ENCODE data around the gene ZFP36L2. TPM values are rescaled to one million over a fixed set of nuclear protein-coding genes. Genes with fewer than 3 reads are reported as not detected.
A peak's percentile ranks its signal among the peaks of the same experiment; 100 is the strongest.
"Not testable (repeated sequence)": the region's sequence is repeated elsewhere in the genome, so short reads cannot be mapped to it uniquely, and the experiment has no call there.

The ZFP36L2 gene
- total RNA-seq, 2 donors from 2014 or later, result 64.0 to 82.1 TPM

DNA sequence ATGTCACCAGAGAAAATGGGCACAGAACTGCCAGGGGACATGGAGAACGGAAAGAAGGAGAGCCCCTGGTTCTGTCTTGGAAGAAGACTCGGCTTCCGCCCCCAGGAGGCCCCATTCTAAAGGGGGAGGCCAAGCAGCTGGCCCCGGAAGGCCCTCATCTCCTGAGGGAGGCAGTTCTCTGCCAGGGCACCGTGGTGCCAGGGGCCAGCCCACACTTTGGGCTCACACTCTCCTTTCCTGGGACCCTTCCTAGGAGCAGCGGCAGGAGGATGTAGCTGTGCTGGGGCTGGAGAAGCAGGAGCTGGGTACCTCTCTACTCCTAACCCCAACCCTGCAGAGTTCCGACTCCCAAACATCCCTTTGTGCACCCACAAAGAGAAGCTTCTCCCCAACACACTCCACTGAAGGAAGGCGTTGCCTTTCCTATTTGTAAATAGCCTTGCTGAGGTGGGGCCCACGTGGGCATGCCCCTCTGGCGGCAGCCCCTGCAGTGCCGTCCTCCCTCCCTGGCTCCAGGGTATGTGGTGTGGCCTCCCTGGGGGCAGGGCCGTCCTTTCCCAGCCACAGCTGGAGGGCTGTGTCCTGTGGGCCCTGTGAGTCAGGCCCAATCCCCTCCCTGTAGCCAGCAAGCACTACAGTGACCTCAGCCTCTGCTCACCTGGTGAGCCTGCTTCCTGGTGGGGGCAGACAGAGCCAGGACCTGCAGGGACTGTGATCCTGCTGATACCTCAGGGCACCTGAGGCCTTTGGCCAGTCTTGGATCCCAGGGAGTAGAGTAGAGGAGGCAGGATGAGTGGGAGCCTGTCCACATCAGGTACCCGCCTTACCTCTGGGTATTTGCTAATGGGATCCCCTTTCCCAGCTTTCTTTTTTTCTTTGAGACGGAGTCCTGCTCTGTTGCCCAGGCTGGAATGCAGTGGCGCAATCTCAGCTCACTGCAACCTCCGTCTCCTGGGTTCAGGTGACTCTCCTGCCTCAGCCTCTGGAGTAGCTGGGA lies 26.6 kb downstream of the ZFP36L2 start:
- no peak for DNase-seq
- peak in 1 of 2 donors; percentile 12 for ATAC-seq
- intact Hi-C loops (cut with DNase I), result no loop called here

- intact Hi-C loops (cut with DNase I), result no loop called here
- ATAC-seq (no peak), DNase-seq (no peak)
Observed at GRCh38 chr2:43198263-43198662, 28.1 kb downstream of the ZFP36L2 start.

- DNase-seq, result no peak
- intact Hi-C loops (cut with DNase I), result no loop called here
- ATAC-seq, result no peak
Observed at GRCh38 chr2:43197588-43197896, 28.9 kb downstream of the ZFP36L2 start.

DNA sequence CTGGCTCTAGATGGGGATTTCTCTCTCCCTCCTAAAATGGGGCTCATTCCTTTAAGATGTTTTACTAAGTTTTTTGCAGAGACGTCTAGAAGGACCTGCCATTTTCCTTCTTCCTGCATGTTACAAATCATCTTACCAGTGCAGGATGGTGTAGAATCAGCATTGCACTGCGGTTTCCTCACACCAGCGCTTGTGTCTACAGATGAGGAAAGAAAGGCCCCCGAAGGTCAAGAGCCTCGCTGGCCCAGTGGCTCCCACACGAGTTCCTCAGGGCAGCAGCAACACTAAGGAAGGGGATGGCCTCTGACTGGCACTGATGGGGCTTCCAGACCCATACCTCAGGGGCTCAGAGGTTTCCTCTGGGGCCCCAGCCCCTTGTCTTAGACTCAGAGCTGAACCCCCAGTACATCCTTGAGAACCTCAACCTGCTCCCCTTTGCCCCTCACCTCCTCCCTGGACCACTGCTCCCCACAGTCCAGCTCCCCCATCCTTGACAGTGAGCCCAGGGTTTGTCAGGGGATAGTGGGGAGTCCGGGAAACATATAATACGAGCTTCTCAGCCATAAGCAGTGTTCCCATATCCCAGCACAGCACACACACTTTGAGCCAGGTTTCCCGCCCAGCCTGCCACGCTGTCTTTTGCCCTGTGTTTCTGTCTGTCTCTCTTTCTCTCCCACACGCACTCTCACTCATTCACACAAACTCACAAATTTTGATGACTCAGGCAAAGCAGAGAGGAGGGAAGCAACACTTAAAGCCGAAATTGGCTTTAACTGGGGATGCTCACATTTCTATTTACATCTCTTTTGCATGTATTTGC lies 29.4 kb downstream of the ZFP36L2 start:
- intact Hi-C loops (cut with DNase I), result no loop called here
- no peak for DNase-seq
- no peak for ATAC-seq

GRCh38 chr2:43194121-43194869 lies 32.1 kb downstream of the ZFP36L2 start:
- DNase-seq, result no peak
- no peak for ATAC-seq
- intact Hi-C loops (cut with DNase I), result no loop called here

- intact Hi-C loops (cut with DNase I), result no loop called here
- DNase-seq, result no peak
- no peak for ATAC-seq
Observed at GRCh38 chr2:43193652-43194120, 32.7 kb downstream of the ZFP36L2 start.

GRCh38 chr2:43192744-43193651 lies 33.4 kb downstream of the ZFP36L2 start:
- DNase-seq (no peak), ATAC-seq (no peak)
- intact Hi-C loops (cut with DNase I), result no loop called here

GRCh38 chr2:43191947-43192516 lies 34.4 kb downstream of the ZFP36L2 start:
- DNase-seq (no peak), ATAC-seq (no peak)
- intact Hi-C loops (cut with DNase I), result no loop called here

DNA sequence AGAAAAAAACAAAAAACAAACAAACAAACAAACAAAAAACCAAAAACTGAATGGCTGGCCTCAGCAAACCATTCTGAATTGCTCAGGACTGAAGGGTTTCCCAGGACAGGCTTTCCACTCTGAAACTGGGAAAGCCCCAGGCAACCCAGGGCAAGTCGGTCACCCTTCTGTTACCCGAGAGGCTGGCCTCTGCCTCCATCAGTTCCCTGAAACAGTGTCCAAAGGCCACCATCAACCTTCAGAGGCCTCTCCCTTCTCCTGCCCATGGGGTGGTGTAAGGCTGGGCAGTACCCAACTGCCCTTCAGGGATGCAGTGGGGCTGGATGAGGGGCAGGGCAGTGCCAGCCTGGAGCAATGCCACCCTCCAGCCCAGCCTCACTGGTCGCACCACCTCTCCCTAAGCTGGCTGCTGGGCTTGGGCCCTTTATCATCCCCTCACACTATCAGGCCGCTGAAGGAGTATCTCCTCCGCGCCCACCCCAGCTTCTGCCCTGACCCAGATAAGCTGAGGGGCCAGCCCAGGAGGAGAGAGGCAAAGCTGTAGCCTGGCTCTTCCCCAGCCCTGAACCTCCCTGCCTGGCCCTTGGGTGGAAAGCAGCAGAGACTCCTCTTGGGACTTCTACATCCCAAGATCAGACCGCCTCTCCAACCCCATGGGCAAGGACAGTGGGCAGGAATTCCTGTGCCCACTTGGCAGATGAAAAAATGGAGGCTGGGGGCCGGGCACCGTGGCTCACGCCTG lies 35.9 kb downstream of the ZFP36L2 start:
- DNase-seq (no peak), ATAC-seq (peak in 1 of 2 donors; percentile 21)
- intact Hi-C loops (cut with DNase I), result no loop called here

DNA sequence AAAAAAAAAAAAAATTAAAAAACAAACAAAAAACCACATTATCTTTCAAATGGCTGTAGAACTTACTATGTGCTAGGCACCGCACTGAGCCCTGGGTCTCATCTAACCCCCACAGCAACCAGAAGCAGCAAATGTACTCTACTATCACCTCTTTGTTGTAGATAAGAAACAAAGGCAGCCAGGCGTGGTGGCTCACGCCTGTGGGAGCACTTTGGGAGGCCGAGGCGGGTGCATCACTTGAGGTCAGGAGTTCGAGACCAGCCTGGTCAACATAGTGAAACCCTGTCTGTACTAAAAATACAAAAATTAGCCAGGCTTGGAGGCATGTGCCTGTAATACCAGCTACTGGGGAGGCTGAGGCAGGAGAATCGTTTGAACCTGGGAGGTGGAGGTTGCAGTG lies 36.5 kb downstream of the ZFP36L2 start:
- intact Hi-C loops (cut with DNase I); DNase-seq; ATAC-seq: not testable (repeated sequence)

DNA sequence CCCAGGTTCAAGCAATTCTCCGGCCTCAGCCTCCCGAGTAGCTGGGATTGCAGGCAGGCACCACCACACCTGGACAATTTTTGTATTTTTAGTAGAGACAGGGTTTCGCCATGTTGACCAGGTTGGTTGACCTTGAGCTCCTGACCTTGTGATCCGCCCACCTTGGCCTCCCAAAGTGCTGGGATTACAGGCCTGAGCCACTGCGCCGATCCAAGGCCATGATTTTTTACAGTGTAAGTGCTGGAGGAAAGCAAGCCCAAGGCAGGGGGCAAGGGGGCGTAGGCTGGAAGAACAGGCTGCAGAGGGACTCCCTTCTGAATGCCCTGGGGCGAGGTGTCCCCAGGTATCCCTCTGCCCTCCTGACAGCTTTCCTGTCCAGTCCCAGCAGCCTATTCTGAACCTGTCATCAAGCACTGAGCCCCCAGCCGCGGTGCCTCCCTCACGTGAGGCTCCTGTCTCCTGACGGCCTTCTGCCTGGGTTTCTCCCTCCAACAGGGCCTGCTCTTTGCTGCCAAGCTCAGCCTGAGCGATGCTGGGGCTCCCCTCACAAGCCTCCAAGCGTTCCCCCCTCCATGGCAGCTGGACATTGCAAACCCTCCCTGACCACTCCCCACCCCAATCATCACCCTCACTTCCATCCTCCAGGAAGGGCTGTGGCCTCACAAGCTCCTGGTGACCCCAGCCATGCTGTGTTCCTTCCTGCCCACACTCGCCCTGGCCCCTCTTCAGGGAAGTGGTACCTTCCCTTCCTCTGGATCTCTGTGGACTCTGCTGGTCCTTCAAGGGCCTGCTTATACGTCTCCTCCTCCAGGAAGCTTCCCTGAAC lies 37.6 kb downstream of the ZFP36L2 start:
- intact Hi-C loops (cut with DNase I), result no loop called here
- no peak for ATAC-seq
- DNase-seq, result no peak

DNA sequence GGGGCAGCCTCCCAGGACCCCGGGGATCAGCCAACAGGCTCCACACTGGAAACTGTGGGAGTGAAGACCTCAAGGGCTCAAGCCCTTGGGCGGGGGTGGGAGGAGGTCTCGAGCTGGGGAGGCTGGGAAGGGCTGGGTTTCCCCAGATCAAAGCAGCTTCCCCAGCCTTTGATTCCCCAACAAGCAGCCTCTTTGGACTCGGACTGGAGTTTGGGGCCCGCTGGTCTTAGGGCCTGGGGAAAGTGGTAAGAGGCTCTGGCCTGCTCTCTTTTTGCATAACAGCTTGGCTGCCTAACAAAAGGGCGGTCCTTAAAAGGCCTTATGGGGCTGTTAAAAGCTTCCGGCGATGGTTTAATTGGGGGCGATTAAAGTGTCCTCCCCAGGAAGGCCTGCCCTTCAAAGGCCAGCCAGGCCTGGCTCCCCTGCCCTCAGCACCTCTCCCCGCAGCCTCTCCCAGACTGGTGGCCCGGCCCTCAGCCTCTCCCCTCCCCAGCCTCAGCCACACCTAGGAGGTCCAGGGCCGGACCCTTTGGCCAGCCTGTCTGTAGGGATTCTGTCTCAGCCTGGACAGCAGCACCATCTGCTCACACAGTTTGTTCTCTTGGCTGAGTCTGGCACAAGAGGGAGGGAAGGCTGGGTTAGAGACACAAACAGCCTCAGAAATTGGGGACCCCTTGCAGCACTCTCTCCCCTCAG lies 39.6 kb downstream of the ZFP36L2 start:
- DNase-seq, result no peak
- ATAC-seq, result peak; percentile 14 to 60
- intact Hi-C loops (cut with DNase I), result no loop called here

DNA sequence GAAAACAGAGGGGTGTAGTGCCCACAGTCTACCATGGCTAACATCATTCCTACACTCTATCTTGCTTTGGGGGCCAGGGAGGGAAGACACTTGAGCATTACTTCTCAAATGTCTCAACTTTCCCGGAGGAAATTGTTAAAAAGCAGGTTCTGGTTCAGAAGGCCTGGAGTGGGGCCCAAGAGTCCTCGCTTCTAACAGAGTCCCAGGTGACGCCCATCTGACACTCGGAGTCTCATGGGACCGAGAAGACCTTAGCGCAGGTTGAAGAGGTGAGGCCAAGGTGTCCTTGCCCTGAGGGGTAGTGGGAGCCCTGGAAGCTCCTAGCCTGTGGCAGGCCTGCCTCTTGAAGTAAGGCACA lies 40.1 kb downstream of the ZFP36L2 start:
- DNase-seq (no peak), ATAC-seq (no peak)
- intact Hi-C loops (cut with DNase I), result no loop called here

GRCh38 chr2:43185146-43185545 lies 41.3 kb downstream of the ZFP36L2 start:
- intact Hi-C loops (cut with DNase I), result no loop called here
- DNase-seq (no peak), ATAC-seq (no peak)

GRCh38 chr2:43184339-43184895 lies 42.0 kb downstream of the ZFP36L2 start:
- no peak for DNase-seq
- no peak for ATAC-seq
- intact Hi-C loops (cut with DNase I), result no loop called here

GRCh38 chr2:43183743-43184142 lies 42.7 kb downstream of the ZFP36L2 start:
- intact Hi-C loops (cut with DNase I), result no loop called here
- no peak for ATAC-seq
- no peak for DNase-seq

All from left cardiac atrium (tissue), 4 donors.